Kidney (tissue), 14 donors: ENCODE measurements around the gene GLIPR1L2. TPM values are rescaled to one million over a fixed set of nuclear protein-coding genes. Genes with fewer than 3 reads are reported as not detected.
A peak's percentile ranks its signal among the peaks of the same experiment; 100 is the strongest.
"Not testable (repeated sequence)": the region's sequence is repeated elsewhere in the genome, so short reads cannot be mapped to it uniquely, and the experiment has no call there.

ENCODE experiments used
- DNase-seq, 5 donors: peaks; one replicate each; pipeline ENCODE4 v3.0.0-alpha.2; 2013 to 2020
- FAIRE-seq: peaks from 2 replicates; lab custom pipeline; 2012; peaks lifted over from hg19 to GRCh38; lab: Jason Lieb, UNC
- H3K27ac ChIP-seq, 2 donors: one replicate each; pipeline ENCODE4 v1.7.0; 2013; ENCODE audit warnings: low read depth in 2 of 2, low read length in 2 of 2, inconsistent platforms in 1 of 2
- H3K27me3 ChIP-seq: one replicate; pipeline ENCODE4 v1.7.1; 2013; ENCODE audit warnings: low read length, inconsistent platforms; ENCODE audit not compliant: control insufficient read depth, insufficient read depth
- H3K36me3 ChIP-seq, 3 donors: one replicate each; pipeline versions ENCODE4 v1.7.0 to v1.7.1; 2013; ENCODE audit warnings: low read length in 3 of 3, control low read depth in 1 of 3, inconsistent platforms in 1 of 3; ENCODE audit not compliant: insufficient read depth in 3 of 3, control insufficient read depth in 2 of 3
- H3K4me1 ChIP-seq, 3 donors: one replicate each; pipeline versions ENCODE4 v1.7.0 to v1.7.1; 2013; ENCODE audit warnings: low read length in 3 of 3, inconsistent platforms in 1 of 3, low read depth in 1 of 3; ENCODE audit not compliant: control insufficient read depth in 2 of 3, insufficient read depth in 2 of 3
- H3K4me3 ChIP-seq, 3 donors: one replicate each; pipeline versions ENCODE4 v1.7.0 to v1.8.1; 2013; ENCODE audit warnings: low read length in 3 of 3, control low read depth in 1 of 3, inconsistent platforms in 1 of 3
- H3K9ac ChIP-seq, 3 donors: one replicate each; pipeline versions ENCODE4 v1.7.0 to v1.7.1; 2013; ENCODE audit warnings: low read length in 3 of 3, control low read depth in 1 of 3, inconsistent platforms in 1 of 3
- H3K9me3 ChIP-seq, 3 donors: one replicate each; pipeline versions ENCODE4 v1.7.0 to v1.7.1; 2013; ENCODE audit warnings: low read length in 3 of 3, control low read depth in 1 of 3, inconsistent platforms in 1 of 3; ENCODE audit not compliant: control insufficient read depth in 2 of 3, insufficient read depth in 1 of 3
- CTCF ChIP-seq: IDR thresholded peaks from 3 replicates; pipeline ENCODE4 v1.5.1; 2012; ENCODE audit warnings: mild to moderate bottlenecking, moderate library complexity, borderline replicate concordance; ENCODE audit not compliant: insufficient read depth; ENCODE audit errors: extremely low read depth
- intact Hi-C: fragments of 100-400 bp; cut with DNase I; formaldehyde crosslinking; loops from one replicate; pipeline ENCODE4 v1.11.1; 2022
- polyA plus RNA-seq: library from polyadenylated mRNA; stranded (reverse); fragments of 350-450 nt; fragmentation: Illumina TruSeq; extraction: RNeasy Lipid Tissue Mini Kit (QIAGEN cat#74804); gene quantifications from one replicate; pipeline ENCODE4 v1.2.3, GENCODE V29; 2014; ENCODE audit warnings: low read depth, low replicate concordance; ENCODE audit not compliant: insufficient read depth
- total RNA-seq: library from RNA; stranded (reverse); fragmentation: NEBNext Ultra II Directional; extraction: Animal tissue kit (Norgen Biotek cat#: 25700); gene quantifications from one replicate; pipeline ENCODE4 v1.2.1, GENCODE V29; 2021
- donor health status: control.
- donor health status: control.
- donor health status: control.
- donor health status: control.
- donor health status: control.
- donor health status: DM: yes; HTN: yes; CAD: no.
- donor health status: Normal renal cell carcinoma (clear cell type).

The GLIPR1L2 gene
- total and polyA plus RNA-seq, 2 donors from 2014 or later: 0.65 to 1.1 TPM

DNA sequence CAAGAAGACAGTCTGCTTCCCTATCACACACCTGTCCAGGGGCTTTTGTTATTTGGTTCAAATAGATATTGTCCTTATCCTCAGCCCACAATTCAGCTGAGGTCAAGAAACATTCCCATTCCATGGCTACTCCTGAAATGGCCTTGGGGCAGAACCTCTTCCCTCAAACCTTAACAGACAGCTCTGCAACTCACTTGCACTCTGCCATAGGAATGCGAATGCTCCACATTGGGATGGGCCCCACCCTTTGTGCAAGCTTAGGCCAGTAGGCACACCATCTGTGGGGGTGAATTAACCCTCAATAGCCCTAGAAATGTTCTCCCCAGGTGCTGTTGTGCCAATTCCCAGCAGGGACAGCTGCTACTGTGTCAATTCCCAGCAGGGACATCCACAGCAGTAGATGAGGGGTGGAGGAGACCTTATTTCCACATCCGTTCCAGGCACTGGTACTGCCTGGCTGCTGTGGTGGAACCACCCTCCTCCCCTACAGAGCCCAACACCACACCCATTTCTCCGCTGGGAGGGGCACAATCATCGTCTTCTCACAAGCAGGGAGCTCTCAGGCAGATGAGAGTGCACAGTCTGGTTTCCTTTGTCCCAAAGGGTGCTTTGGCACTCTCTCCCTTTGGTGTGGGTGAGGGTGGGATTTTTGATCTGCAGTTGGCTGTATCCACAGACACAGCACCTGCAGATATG lies 47.3 kb downstream of the GLIPR1L2 start:
- intact Hi-C loops: no loop called here
- DNase-seq: no peak

GRCh38 chr12:75439048-75439447 lies 48.2 kb downstream of the GLIPR1L2 start:
- intact Hi-C loops: no loop called here
- Histone ChIP-seq H3K9ac (no peak overlapping the region), H3K9me3 (no peaks in the 10 kb centered on the region), H3K4me3 (no peak overlapping the region), H3K27ac (no peak overlapping the region), H3K27me3 (no peaks in the 10 kb centered on the region), H3K4me1 (peaks cover 0 to 4% (median 0%) of the 10 kb centered on the region in 3 donors), H3K36me3 (no peaks in the 10 kb centered on the region)
- TF ChIP-seq CTCF: no peak
- DNase-seq (no peak), FAIRE-seq (no peak)

More for the DNA sequence above, 47.3 kb downstream of the GLIPR1L2 start:
- no peak for TF ChIP-seq CTCF
- Histone ChIP-seq H3K9me3 (no peaks in the 10 kb centered on the region), H3K4me1 (peaks cover 0 to 4% (median 0%) of the 10 kb centered on the region in 3 donors), H3K9ac (no peak overlapping the region), H3K36me3 (no peaks in the 10 kb centered on the region), H3K27me3 (no peaks in the 10 kb centered on the region), H3K27ac (no peak overlapping the region), H3K4me3 (no peak overlapping the region)
- FAIRE-seq: no peak

DNA sequence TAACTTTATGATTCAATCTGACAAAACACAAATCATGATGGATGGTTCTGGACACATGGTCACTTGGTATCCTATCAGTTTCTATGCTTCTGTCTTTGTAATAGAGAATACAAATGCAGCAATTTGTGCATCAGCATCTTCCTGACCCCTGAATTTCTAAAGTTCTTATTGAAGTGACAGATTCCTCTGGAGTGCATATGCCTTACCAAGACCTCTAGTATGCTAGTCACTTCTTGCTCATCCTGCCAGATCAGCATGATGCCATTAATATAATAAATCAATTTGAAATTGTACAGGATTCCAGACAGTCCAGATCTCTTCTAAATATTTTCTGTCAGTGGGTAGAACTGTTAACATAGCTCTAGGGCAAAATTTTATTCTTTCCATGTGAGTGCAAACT lies 49.0 kb downstream of the GLIPR1L2 start:
- no peak for DNase-seq
- Histone ChIP-seq H3K9ac (no peak overlapping the region), H3K9me3 (no peaks in the 10 kb centered on the region), H3K27me3 (no peaks in the 10 kb centered on the region), H3K27ac (no peak overlapping the region), H3K4me1 (peaks cover 0 to 8% (median 0%) of the 10 kb centered on the region in 3 donors), H3K4me3 (no peak overlapping the region), H3K36me3 (no peaks in the 10 kb centered on the region)
- no peak for TF ChIP-seq CTCF
- intact Hi-C loops: no loop called here
- no peak for FAIRE-seq

GRCh38 chr12:75441687-75442449 lies 51.0 kb downstream of the GLIPR1L2 start:
- not testable (repeated sequence) for FAIRE-seq, DNase-seq, H3K9me3 ChIP-seq

DNA sequence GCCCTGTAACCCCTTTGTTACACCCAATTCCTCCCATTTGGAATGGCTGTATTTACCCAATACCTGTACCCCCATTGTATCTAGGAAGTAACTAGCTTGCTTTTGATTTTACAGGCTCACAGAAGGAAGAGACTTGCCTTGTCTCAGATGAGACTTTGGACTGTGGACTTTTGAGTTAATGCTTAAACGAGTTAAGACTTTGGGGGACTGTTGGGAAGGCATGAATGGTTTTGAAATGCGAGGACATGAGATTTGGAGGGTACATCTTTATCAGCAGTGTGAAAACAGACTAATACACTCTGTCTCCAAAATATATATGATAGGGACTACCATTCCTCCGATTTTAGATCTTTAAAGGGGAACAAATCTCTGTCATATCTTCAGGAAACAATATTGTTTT lies 51.6 kb downstream of the GLIPR1L2 start:
- H3K27ac ChIP-seq: peak overlapping the region in 1 of 2 donors; percentile 44
- H3K27me3 ChIP-seq, FAIRE-seq, H3K9me3 ChIP-seq, H3K9ac ChIP-seq, H3K4me3 ChIP-seq, intact Hi-C loops, H3K36me3 ChIP-seq, H3K4me1 ChIP-seq: not testable (repeated sequence)
- peak in 1 of 5 donors; percentile 30 for DNase-seq

More at GRCh38 chr12:75441687-75442449, 51.0 kb downstream of the GLIPR1L2 start:
- H3K4me3 ChIP-seq, intact Hi-C loops, H3K36me3 ChIP-seq, H3K4me1 ChIP-seq, H3K27me3 ChIP-seq, H3K9ac ChIP-seq: not testable (repeated sequence)
- H3K27ac ChIP-seq: peak overlapping the region in 1 of 2 donors; percentile 28
